Vagina (tissue), 2 donors: Measurements from ENCODE around the gene APOL4.

Source experiments
- CTCF ChIP-seq, 3 experiments: fragments of 450-650 bp in 2 of 3; fragments of 200-600 bp in 1 of 3; sonication (generic) in 1 of 3; IDR thresholded peaks; one replicate each; pipeline ENCODE4 v1.5.1; 2017 to 2019; ENCODE audit warnings: antibody characterized with exemption in 3 of 3, mild to moderate bottlenecking in 2 of 3, moderate library complexity in 2 of 3
- POLR2A ChIP-seq, 2 donors: fragments of 450-650 bp; IDR thresholded peaks; one replicate each; pipeline ENCODE4 v1.6.1; 2017; ENCODE audit warnings: antibody characterized with exemption in 2 of 2, mild to moderate bottlenecking in 2 of 2, moderate library complexity in 2 of 2

DNA sequence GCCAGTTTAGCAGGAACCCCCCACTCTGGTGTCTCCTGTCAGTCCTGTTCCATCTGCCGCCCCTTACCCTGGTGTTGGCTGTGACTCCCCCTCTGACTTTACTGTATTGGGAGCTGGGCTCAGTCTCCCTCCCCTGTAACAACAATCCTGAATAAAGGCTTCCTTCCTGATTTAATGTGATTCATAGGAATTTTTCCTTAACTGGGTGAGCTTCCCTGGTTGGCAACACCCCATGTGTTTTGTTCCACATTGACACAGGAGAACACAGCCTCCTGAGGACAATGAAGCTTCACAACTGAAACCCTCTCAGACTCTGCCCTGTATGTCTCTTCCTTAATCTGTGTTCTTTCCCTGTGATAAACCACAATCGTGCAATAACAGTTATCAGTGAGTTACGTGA lies 8.4 kb downstream of the APOL4 start:
- TF ChIP-seq POLR2A (IDR thresholded peaks at IDR 0.05): no peak
- no peak for TF ChIP-seq CTCF (IDR thresholded peaks at IDR 0.05)
